Measurements from ENCODE around the gene NR1D2. TPM values are rescaled to one million over a fixed set of nuclear protein-coding genes. Genes with fewer than 3 reads are reported as not detected.

The NR1D2 gene
- total RNA-seq, 2 donors from 2014 or later, result 13.0 to 14.5 TPM

- intact Hi-C loops (cut with DNase I), result no loop called here
- H3K36me3 ChIP-seq (replicated peaks in 1 of 2; ENCODE audit: insufficient read depth in 1 of 2, low read depth in 2 of 2), result peaks cover 0 to 11% of the 10 kb centered on the region in 2 donors
- no peaks in the 10 kb centered on the region for H3K27me3 ChIP-seq
- H3K4me3 ChIP-seq, result no peak overlapping the region
- 80 to 89% methylated on average over 3 of the region's 3 CpGs for WGBS, 2 donors
- no peaks in the 10 kb centered on the region for H3K9me3 ChIP-seq
- no peak for DNase-seq
- TF ChIP-seq POLR2A (IDR thresholded peaks at IDR 0.05), result no peak
- no peak for TF ChIP-seq CTCF (IDR thresholded peaks at IDR 0.05)
- no peak for ATAC-seq
- no peak overlapping the region for H3K27ac ChIP-seq
- peaks cover 21% of the 10 kb centered on the region for H3K4me1 ChIP-seq
These were observed 24.0 kb upstream of the NR1D2 start for GRCh38 chr3:23921052-23921511.

GRCh38 chr3:23923786-23924185, 21.3 kb upstream of the NR1D2 start:
- Histone ChIP-seq H3K27ac (no peak overlapping the region), H3K9me3 (no peaks in the 10 kb centered on the region), H3K4me1 (peaks cover 11% of the 10 kb centered on the region), H3K27me3 (no peaks in the 10 kb centered on the region), H3K4me3 (no peak overlapping the region), H3K36me3 (replicated peaks in 1 of 2; ENCODE audit: insufficient read depth in 1 of 2, low read depth in 2 of 2) (peaks cover 0 to 11% of the 10 kb centered on the region in 2 donors)
- DNase-seq (no peak), ATAC-seq (no peak)
- 76 to 78% methylated on average over 2 of the region's 2 CpGs for WGBS, 2 donors
- no peak for TF ChIP-seq CTCF (IDR thresholded peaks at IDR 0.05)
- TF ChIP-seq POLR2A (IDR thresholded peaks at IDR 0.05), result no peak
- intact Hi-C loops (cut with DNase I), result no loop called here

- TF ChIP-seq CTCF (IDR thresholded peaks at IDR 0.05) (no peak), POLR2A (IDR thresholded peaks at IDR 0.05) (no peak)
- 85 to 89% methylated on average over 7 of the region's 7 CpGs for WGBS, 2 donors
- ATAC-seq, result no peak
These were observed 18.8 kb upstream of the NR1D2 start for GRCh38 chr3:23926246-23926645.

DNA sequence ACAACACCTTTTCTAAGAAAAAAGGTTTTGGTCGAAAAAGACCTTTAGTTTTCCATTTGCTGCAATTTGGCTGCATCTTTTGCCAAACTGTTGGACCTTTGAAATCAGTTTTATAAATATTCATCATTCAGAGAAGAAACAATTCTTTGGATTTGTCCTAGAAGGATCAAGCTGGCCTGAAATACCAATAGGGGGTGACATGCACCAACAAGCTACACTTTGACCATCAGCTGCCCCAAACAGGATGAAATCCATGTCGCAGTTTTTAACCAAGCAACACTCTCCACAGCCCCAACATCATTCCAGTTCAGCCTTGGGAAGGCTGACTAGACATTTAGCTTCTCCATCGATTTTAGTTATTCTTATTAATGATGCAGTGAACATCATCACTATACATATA, 18.4 kb upstream of the NR1D2 start:
- no peak for DNase-seq
- ATAC-seq, result no peak

More at GRCh38 chr3:23926246-23926645, 18.8 kb upstream of the NR1D2 start:
- Histone ChIP-seq H3K27me3 (no peaks in the 10 kb centered on the region), H3K36me3 (replicated peaks in 1 of 2; ENCODE audit: insufficient read depth in 1 of 2, low read depth in 2 of 2) (no peaks in the 10 kb centered on the region), H3K4me1 (no peaks in the 10 kb centered on the region), H3K9me3 (no peaks in the 10 kb centered on the region), H3K4me3 (no peak overlapping the region), H3K27ac (no peak overlapping the region)
- intact Hi-C loops (cut with DNase I), result no loop called here
- no peak for DNase-seq

More for the DNA sequence above, 18.4 kb upstream of the NR1D2 start:
- no peaks in the 10 kb centered on the region for H3K9me3 ChIP-seq
- 74 to 80% methylated on average over 3 of the region's 3 CpGs for WGBS, 2 donors
- H3K36me3 ChIP-seq (replicated peaks in 1 of 2; ENCODE audit: insufficient read depth in 1 of 2, low read depth in 2 of 2), result no peaks in the 10 kb centered on the region
- TF ChIP-seq POLR2A (IDR thresholded peaks at IDR 0.05), result no peak
- no peak for TF ChIP-seq CTCF (IDR thresholded peaks at IDR 0.05)
- H3K4me1 ChIP-seq, result no peaks in the 10 kb centered on the region
- no peak overlapping the region for H3K27ac ChIP-seq
- H3K4me3 ChIP-seq, result no peak overlapping the region
- H3K27me3 ChIP-seq, result no peaks in the 10 kb centered on the region
- intact Hi-C loops (cut with DNase I), result no loop called here
